HepG2 (cell line): ENCODE data around the gene C1orf198. TPM values are rescaled to one million over a fixed set of nuclear protein-coding genes. Genes with fewer than 3 reads are reported as not detected.

Experiments
- ATAC-seq: fragments of 200-7000 bp; cut with Tn5 transposase; 3 replicates; pipeline ENCODE4 v1.9.1; 2020; ENCODE audit warnings: mild to moderate bottlenecking, moderate library complexity
- BruUV-seq: library from RNA; stranded (reverse); fragments of 400-500 nt; replicated peaks from 2 replicates; lab custom pipeline; 2021; lab: Mats Ljungman, UMichigan
- CTCF ChIA-PET: fragments of 300-600 bp; formaldehyde crosslinking; extraction: SDS; loops from one replicate; lab custom pipeline; 2021; ENCODE audit warnings: low total read pairs, inconsistent platforms, low intra/inter-chr PET ratio; lab: Yijun Ruan, JAX
- POLR2A ChIA-PET: fragments of 350-600 bp; sonication (Branson Sonifier 250); formaldehyde crosslinking; loops from one replicate; lab custom pipeline; 2020; ENCODE audit warnings: antibody characterized with exemption, inconsistent platforms; lab: Yijun Ruan, JAX
- DNase-seq: peaks from one replicate; pipeline ENCODE4 v3.0.0-alpha.2; 2015; ENCODE audit warnings: low spot score
- FAIRE-seq: peaks from 3 replicates; lab custom pipeline; 2011; peaks lifted over from hg19 to GRCh38; lab: Jason Lieb, UNC
- H2AFZ ChIP-seq: one replicate; pipeline ENCODE4 v1.6.1; 2011; ENCODE audit warnings: low read length, inconsistent platforms
- H3K27ac ChIP-seq: fragments of 300-600 bp; 3 replicates; pipeline ENCODE4 v1.8.0; 2011; ENCODE audit warnings: mixed run types, mild to moderate bottlenecking, mixed read lengths, low read length, inconsistent platforms; ENCODE audit not compliant: insufficient read depth; ENCODE audit errors: extremely low read length
- H3K27me3 ChIP-seq, 2 experiments: fragments of 200-600 bp in 1 of 2; 2 replicates in 1 of 2; 3 replicates in 1 of 2; pipeline versions ENCODE4 v1.6.0 to v1.8.0; 2011; ENCODE audit warnings: low read length in 2 of 2, mild to moderate bottlenecking in 2 of 2, moderate library complexity in 2 of 2, inconsistent platforms in 1 of 2; ENCODE audit not compliant: insufficient read depth in 2 of 2, control insufficient read depth in 1 of 2
- H3K36me3 ChIP-seq, 2 experiments: fragments of 200-600 bp in 1 of 2; replicated peaks in 1 of 2; 2 replicates in 1 of 2; 3 replicates in 1 of 2; pipeline versions ENCODE4 v1.5.1 to v1.8.0; 2011; ENCODE audit warnings: low read length in 2 of 2, inconsistent platforms in 1 of 2; ENCODE audit not compliant: insufficient read depth in 2 of 2, control insufficient read depth in 1 of 2
- H3K4me1 ChIP-seq: 2 replicates; pipeline ENCODE4 v1.5.1; 2012; ENCODE audit warnings: low read length, inconsistent platforms; ENCODE audit not compliant: insufficient read depth
- H3K4me2 ChIP-seq: 2 replicates; pipeline ENCODE4 v1.6.0; 2011; ENCODE audit warnings: low read depth, low read length, inconsistent platforms
- H3K4me3 ChIP-seq, 3 experiments: fragments of 200-600 bp in 1 of 3; sonication (generic), shearing (Covaris generic) in 1 of 3; replicated peaks in 1 of 3; 2 replicates each; pipeline ENCODE4 v1.5.1; 2011 to 2016; ENCODE audit warnings: low read length in 3 of 3, inconsistent platforms in 2 of 3, low read depth in 2 of 3, mild to moderate bottlenecking in 2 of 3, control low read depth in 1 of 3, mixed read lengths in 1 of 3; ENCODE audit not compliant: insufficient read depth in 1 of 3
- H3K79me2 ChIP-seq: one replicate; pipeline ENCODE4 v1.6.1; 2011; ENCODE audit warnings: low read length, inconsistent platforms; ENCODE audit not compliant: insufficient read depth
- H3K9ac ChIP-seq: 2 replicates; pipeline ENCODE4 v1.6.0; 2011; ENCODE audit warnings: mild to moderate bottlenecking, low read depth, low read length, inconsistent platforms; ENCODE audit not compliant: insufficient read depth
- H3K9me3 ChIP-seq: 2 replicates; pipeline ENCODE4 v1.5.1; 2012; ENCODE audit warnings: mild to moderate bottlenecking, low read length
- H4K20me1 ChIP-seq: 2 replicates; pipeline ENCODE4 v1.6.0; 2011; ENCODE audit warnings: inconsistent platforms, mild to moderate bottlenecking, low read length, moderate library complexity; ENCODE audit not compliant: insufficient read depth
- MAFK ChIP-seq, 2 experiments: IDR thresholded peaks in 1 of 2; conservative IDR thresholded peaks in 1 of 2; 2 replicates each; pipeline ENCODE4 v1.6.1; 2011; ENCODE audit warnings: improper control_type of control experiment in 2 of 2, low read length in 2 of 2
- NONO ChIP-seq, 2 experiments: fragments of 450-650 bp in 1 of 2; sonication (generic) in 1 of 2; formaldehyde crosslinking in 1 of 2; IDR thresholded peaks in 1 of 2; conservative IDR thresholded peaks in 1 of 2; 2 replicates each; pipeline versions ENCODE4 v1.6.1 to v1.8.0; 2017 to 2022; ENCODE audit warnings: mild to moderate bottlenecking in 1 of 2, missing genetic modification reagents in 1 of 2, moderate library complexity in 1 of 2
- PRPF4 ChIP-seq: fragments of 200-400 bp; formaldehyde crosslinking; IDR thresholded peaks from 2 replicates; pipeline ENCODE4 v1.6.1; 2016; ENCODE audit warnings: low read length, low read depth; ENCODE audit not compliant: poor library complexity, severe bottlenecking
- THAP9 ChIP-seq: sonication (generic); formaldehyde crosslinking; IDR thresholded peaks from 2 replicates; pipeline ENCODE4; 2020; ENCODE audit warnings: missing genetic modification reagents, mild to moderate bottlenecking, borderline replicate concordance
- ZFP82 ChIP-seq: sonication (generic); formaldehyde crosslinking; IDR thresholded peaks from 2 replicates; pipeline ENCODE4 v1.5.1; 2020; ENCODE audit warnings: mild to moderate bottlenecking, missing genetic modification reagents, borderline replicate concordance
- ZNF331 ChIP-seq: sonication (generic); formaldehyde crosslinking; IDR thresholded peaks from 2 replicates; pipeline ENCODE4 v1.4.0; 2020; ENCODE audit warnings: missing genetic modification reagents
- ZNF350 ChIP-seq: sonication (generic); formaldehyde crosslinking; IDR thresholded peaks from 2 replicates; pipeline ENCODE4 v1.4.0; 2020; ENCODE audit warnings: mild to moderate bottlenecking, low read depth, missing genetic modification reagents, borderline replicate concordance
- WGBS: methylation state at CpG from one replicate; pipeline ENCODE4 v1.1.6; 2017; ENCODE audit warnings: low lambda C conversion rate; 5-methylcytosine and 5-hydroxymethylcytosine counted together
- in situ Hi-C: cut with HindIII; loops from 2 replicates; pipeline ENCODE4 v1.10.0; 2017; ENCODE audit warnings: low pct_unique_long_range_greater_than_20kb; ENCODE audit not compliant: extremely low pct_ligation_motif_present
- intact Hi-C: fragments of 100-400 bp; cut with micrococcal nuclease; formaldehyde crosslinking; loops from one replicate; pipeline ENCODE4 v1.10.0; 2022; ENCODE audit not compliant: unreplicated experiment
- polyA plus RNA-seq, 8 experiments: library from polyadenylated mRNA; depleted of rRNA in 3 of 8; stranded (reverse) in 7 of 8; unstranded in 1 of 8; fragments of >200 nt; fragmentation: Illumina TruSeq in 4 of 8; extraction: Trizol in 4 of 8; gene quantifications; 2 replicates each; pipeline versions ENCODE4 v1.2.1 to v1.2.3, GENCODE V29; 2011 to 2016; ENCODE audit warnings: low read depth in 4 of 8, missing spikeins in 1 of 8, mixed read lengths in 1 of 8; ENCODE audit not compliant: insufficient read depth in 1 of 8
- total RNA-seq, 5 experiments: library from RNA; depleted of rRNA; stranded (reverse); fragments of >200 nt; fragmentation: Illumina TruSeq; extraction: Trizol; gene quantifications; 2 replicates each; pipeline ENCODE4 v1.2.3, GENCODE V29; 2016; ENCODE audit warnings: low read depth in 1 of 5
- TF ChIP-seq, protein P1 (sequence below): sonication (generic); formaldehyde crosslinking; IDR thresholded peaks from 2 replicates; pipeline ENCODE4 v1.5.0; 2020; ENCODE audit warnings: mild to moderate bottlenecking, missing genetic modification reagents

The C1orf198 gene
- total and polyA plus RNA-seq, 2 of the 13 experiments (the other 11 are each of a cell fraction or from before 2014, with no cell fraction given): 12.7 to 13.4 TPM

GRCh38 chr1:230853731-230854130 is 14.6 kb downstream of the C1orf198 start:
- ChIA-PET POLR2A (no interaction called here), CTCF (no interaction called here)
- FAIRE-seq: no peak
- Histone ChIP-seq H3K27me3 (no peaks in the 10 kb centered on the region), H3K4me3 (no peak overlapping the region), H4K20me1 (0 out of 2 replicates have a peak, but pooled peaks cover 4% of the 10 kb centered on the region), H3K4me2 (no peak overlapping the region), H3K9ac (no peak overlapping the region), H3K79me2 (peaks cover 7% of the 10 kb centered on the region), H3K9me3 (peaks cover 7% of the 10 kb centered on the region; the same call in 1 of the 2 replicates), H3K36me3 (peaks cover 6 to 28% of the 10 kb centered on the region in 2 experiments), H3K27ac (no peak overlapping the region), H2AFZ (no peak overlapping the region), H3K4me1 (peaks cover 19% of the 10 kb centered on the region)
- no peak for TF ChIP-seq NONO (IDR thresholded peaks at IDR 0.05)
- no peak for TF ChIP-seq NONO (CRISPR knock-in tag; conservative IDR thresholded peaks at IDR 0.05)
- peak in 1 of 2 experiments; percentile 13; a peak in 1 of 4 replicates for TF ChIP-seq MAFK (conservative IDR thresholded peaks at IDR 0.05 in 1 of 2, IDR thresholded peaks at IDR 0.05 in 1 of 2; ENCODE audit: low read length in 2 of 2)
- TF ChIP-seq ZFP82 (CRISPR knock-in tag): no peak
- TF ChIP-seq PRPF4: no peak
- no TSS peak for BruUV-seq
- ATAC-seq: no peak
- WGBS: 97% methylated on average over 3 of the region's 3 CpGs
- in situ Hi-C loops: no loop called here
- DNase-seq: no peak
- intact Hi-C loops: no loop called here

GRCh38 chr1:230852959-230853358 is 15.4 kb downstream of the C1orf198 start:
- WGBS: 97% methylated on average over 8 of the region's 8 CpGs

More at GRCh38 chr1:230852959-230853358, 15.4 kb downstream of the C1orf198 start:
- in situ Hi-C loops: no loop called here
- Histone ChIP-seq H3K4me1 (peaks cover 13% of the 10 kb centered on the region), H3K27me3 (no peaks in the 10 kb centered on the region), H4K20me1 (0 out of 2 replicates have a peak, but pooled peaks cover 2% of the 10 kb centered on the region), H3K4me3 (no peak overlapping the region), H3K36me3 (peaks cover 6 to 28% of the 10 kb centered on the region in 2 experiments), H3K9ac (no peak overlapping the region), H2AFZ (no peak overlapping the region), H3K9me3 (peaks cover 7% of the 10 kb centered on the region; the same call in 1 of the 2 replicates), H3K27ac (no peak overlapping the region), H3K79me2 (peaks cover 6% of the 10 kb centered on the region), H3K4me2 (no peak overlapping the region)
- CTCF ChIA-PET: no interaction called here
- intact Hi-C loops: no loop called here
- BruUV-seq: no TSS peak
- FAIRE-seq (no peak), ATAC-seq (no peak), DNase-seq (no peak)
- POLR2A ChIA-PET: no interaction called here
- no peak for TF ChIP-seq ZNF350 (CRISPR knock-in tag)
- TF ChIP-seq, protein P1, sequence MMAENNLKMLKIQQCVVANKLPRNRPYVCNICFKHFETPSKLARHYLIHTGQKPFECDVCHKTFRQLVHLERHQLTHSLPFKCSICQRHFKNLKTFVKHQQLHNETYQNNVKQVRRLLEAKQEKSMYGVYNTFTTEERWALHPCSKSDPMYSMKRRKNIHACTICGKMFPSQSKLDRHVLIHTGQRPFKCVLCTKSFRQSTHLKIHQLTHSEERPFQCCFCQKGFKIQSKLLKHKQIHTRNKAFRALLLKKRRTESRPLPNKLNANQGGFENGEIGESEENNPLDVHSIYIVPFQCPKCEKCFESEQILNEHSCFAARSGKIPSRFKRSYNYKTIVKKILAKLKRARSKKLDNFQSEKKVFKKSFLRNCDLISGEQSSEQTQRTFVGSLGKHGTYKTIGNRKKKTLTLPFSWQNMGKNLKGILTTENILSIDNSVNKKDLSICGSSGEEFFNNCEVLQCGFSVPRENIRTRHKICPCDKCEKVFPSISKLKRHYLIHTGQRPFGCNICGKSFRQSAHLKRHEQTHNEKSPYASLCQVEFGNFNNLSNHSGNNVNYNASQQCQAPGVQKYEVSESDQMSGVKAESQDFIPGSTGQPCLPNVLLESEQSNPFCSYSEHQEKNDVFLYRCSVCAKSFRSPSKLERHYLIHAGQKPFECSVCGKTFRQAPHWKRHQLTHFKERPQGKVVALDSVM (CRISPR knock-in tag): no peak
- no peak for TF ChIP-seq THAP9
- peak; percentile 99 for TF ChIP-seq ZNF331 (CRISPR knock-in tag)
